GM19467 (cell line): ENCODE results near the gene LAD1.

Experiments
- ATAC-seq: cut with Tn5 transposase; IDR thresholded peaks from one replicate; pipeline ENCODE4 v1.9.1; 2021; ENCODE audit warnings: mild to moderate bottlenecking, moderate library complexity; ENCODE audit not compliant: unreplicated experiment

LAD1 gene

DNA sequence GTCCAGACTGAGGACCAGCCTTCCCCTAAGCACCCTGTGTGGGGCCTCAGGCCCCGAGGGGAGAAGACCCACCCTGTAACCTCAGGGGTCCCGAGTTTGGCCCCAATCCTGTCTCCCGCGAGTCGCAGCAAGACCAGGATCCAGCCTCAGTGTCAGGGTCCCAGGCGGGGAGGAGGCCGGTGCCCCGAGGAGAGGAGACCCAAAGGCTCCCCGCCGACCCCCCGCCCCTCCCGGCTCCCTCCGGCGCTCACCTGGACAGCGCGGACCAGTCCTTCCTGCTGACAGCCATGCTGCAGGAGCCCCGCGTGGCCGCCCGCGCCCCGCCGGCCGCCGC is at the start of gene LAD1:
LAD1 (minus strand) TSS at position 307 of the 334 bp plus-strand sequence; CDS start at position 289, 18 bp downstream.
- ATAC-seq, result no peak

DNA sequence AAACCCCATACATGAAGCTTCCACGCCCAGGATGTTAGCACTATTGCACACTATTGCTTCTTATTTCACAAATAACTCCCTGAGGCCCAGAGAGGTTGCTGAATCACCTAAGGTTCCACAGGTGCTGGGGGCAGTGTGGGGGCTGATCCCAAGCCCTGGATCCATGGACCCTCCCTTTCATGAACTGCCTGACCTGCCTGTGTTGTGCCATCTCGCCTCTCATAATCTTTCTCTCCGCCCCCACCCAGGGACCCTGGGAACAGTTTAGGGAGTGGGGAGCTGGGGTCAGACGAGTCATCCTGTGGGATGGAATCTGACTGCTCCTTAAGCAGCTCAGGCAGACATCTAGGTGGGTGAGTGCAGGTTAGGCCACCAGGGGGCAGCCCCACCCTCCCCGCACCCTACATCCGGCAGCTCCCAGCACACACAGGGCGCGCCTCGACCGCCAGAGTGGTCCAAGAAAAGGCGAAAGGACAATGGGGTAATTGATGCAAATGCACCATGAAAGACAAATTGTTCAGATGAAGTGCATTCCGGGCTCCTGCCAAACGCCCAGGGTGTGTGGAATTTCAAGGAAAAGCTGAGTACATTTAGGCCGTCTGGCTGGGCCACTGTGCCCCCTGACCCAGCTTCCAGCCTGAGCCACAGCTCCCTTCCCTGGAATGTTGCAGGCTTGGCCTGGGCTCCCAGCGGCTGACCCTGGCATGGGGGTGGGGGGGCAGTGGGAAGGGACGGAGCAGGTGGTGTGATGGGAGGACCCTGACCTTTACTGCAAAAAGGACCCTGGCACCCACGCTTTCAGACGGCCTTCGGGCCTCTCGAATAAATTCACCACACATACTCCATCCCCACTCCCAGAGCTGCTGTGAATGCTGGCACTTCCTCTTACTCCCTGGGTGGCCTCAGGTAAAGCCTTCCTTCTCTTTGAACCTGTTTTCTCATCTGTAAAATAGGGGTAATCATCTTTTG is 49.1 kb upstream of the LAD1 start:
- ATAC-seq, result peak; percentile 84

GRCh38 chr1:201445310-201445709 is 46.2 kb upstream of the LAD1 start:
- no peak for ATAC-seq

DNA sequence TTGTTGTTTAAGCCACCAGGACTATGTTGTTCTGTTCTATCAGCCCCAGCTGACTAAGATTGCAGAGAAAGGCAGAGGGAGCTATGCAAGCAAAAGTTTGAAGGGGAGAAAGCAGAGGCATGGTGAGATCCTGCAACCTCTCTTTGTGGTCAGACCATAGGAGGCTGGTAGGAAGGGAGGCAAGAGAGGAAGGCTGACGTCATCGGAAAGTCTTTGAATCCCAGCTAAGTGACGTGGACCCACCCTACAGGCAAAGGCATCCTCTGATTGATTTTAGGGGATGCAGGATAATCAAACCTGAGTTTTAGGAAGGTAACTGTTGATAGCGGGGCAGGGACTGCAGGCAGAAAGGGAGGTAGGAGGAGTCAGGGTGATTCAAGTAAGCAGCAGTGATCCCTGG is 45.7 kb upstream of the LAD1 start:
- no peak for ATAC-seq

DNA sequence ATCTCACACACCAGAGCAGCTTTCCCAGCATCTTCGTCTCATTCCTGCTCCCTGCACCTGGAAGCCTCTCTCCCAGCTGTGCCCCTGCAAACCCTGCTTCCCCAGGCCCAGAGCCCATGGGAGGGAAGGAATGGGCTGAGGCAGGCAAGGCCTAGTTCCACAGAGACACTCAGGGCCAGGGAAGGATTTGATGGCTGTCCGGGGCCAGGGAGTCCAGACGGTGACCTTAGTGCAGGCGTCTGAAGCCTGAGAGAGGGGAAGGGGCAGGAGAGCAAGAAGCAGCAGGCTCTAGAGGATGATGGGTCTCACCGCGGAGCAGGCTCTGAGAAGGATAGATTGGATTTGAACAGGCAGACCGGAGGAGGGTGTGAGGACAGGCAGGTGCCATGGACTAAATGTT is 44.6 kb upstream of the LAD1 start:
- ATAC-seq, result no peak

DNA sequence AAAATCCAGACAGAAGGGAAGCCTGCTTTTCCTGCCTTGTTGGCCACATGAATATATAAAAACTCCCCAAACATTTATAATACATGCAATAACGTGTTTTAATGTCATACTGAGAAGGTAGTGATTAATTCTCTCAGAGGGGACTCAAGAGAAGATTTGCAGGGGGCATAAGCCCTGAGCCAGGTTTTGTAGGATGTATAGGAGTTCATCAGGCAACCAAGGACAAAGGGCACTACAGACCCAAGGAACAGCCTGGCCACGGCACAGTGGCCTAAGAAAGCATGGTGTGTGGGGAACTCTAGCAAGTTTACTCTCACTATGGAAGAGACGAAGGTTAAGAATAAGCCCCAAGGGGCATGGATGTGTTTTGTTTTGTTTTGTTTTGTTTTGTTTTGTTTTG is 37.8 kb upstream of the LAD1 start:
- ATAC-seq, result no peak

- no peak for ATAC-seq
Measured at GRCh38 chr1:201436393-201436792, 37.3 kb upstream of the LAD1 start.

DNA sequence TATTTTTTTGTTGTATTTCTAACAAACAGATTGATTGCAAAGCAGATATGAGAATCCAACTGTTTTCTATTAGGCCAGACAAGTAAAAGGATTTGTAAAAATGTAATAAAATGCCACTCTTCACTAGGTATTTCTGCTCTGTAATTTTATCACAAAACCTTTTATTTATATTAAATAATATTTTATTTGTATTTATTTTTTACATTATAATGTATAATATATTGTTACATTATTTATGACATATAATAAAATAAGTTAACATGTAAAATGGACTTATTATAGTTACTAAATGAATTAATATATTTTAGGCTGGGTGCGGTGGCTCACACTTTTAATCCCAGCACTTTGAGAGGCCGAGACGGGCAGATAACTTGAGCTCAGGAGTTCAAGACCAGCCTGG is 35.1 kb upstream of the LAD1 start:
- ATAC-seq, result no peak

DNA sequence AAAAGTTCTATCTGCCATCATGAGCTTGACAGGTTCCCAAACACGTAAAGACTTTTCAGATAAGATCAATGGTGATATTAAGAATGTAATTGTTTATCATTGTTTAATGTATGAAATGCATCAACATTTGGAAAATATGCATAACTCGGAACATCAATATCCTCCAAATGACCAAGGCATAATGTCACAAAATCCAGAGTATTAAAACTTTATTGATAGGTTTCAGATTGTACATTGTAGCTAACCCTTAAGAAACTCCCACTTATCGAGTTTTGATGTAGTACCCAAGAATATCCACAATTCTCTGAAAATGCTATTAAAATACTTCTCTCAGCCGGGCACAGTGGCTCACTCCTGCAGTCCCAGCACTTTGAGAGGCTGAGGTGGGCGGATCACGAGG is 34.5 kb upstream of the LAD1 start:
- no peak for ATAC-seq

DNA sequence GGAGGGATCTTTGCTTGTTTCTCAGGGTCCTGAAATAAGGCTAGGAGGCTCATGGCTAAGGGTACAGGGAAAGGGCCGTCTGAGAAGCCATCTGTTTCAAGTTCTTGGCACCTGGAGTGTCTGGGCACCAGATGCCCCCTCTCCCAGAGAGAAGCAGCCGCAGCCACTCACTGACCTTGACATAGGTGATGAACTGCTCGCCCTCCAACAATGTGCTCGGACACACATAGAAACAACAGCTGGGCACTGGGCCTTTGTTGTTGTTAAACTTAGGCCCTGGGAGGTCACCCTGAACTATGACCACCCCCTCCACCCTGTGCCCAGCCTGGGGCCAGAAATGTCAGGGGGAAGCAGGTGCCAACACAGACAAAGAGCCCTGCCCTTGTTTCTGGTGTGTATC is 31.7 kb upstream of the LAD1 start:
- no peak for ATAC-seq

GRCh38 chr1:201429736-201430501 is 30.8 kb upstream of the LAD1 start:
- ATAC-seq, result no peak

GRCh38 chr1:201427963-201428362 is 28.8 kb upstream of the LAD1 start:
- no peak for ATAC-seq

GRCh38 chr1:201426479-201427310 is 27.6 kb upstream of the LAD1 start:
- ATAC-seq, result no peak

DNA sequence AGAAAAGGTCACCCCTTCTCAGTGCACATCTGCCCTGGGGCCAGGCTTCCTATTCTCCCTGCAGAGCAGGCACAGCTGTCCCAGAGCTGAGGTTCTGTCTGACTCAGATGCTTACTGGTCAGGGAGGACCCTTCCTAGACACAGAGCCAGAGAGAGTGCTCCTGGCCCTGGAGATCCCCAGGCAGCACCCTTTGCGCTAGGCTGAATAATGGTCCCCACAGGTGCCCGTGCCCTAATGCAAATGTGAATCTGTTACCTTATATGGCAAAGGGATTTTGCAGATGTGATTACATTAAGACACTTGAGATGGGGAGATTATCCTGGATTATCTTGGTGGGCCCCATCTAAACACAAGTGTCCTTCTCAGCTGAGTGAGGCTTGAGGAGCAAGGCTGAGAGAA is 25.0 kb upstream of the LAD1 start:
- ATAC-seq, result no peak

DNA sequence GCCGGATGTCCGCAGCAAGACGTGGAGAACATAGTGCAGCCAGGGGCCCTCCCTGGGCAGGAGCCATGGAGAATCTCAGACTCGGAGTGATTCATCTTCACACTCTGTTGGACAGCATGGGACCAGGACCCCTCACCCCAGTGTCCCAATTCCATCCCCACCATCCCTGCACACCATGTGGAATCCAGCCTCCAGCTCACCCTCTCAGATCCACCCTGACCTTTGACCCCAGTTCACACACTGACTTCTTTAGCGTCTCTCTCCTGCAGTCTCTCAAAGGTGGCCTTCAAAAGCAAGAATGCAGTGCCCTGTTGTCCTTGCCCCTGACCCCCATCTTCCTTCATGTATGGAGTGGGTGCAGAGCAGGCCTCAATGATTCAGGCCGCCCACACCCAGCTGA is 24.5 kb upstream of the LAD1 start:
- no peak for ATAC-seq

DNA sequence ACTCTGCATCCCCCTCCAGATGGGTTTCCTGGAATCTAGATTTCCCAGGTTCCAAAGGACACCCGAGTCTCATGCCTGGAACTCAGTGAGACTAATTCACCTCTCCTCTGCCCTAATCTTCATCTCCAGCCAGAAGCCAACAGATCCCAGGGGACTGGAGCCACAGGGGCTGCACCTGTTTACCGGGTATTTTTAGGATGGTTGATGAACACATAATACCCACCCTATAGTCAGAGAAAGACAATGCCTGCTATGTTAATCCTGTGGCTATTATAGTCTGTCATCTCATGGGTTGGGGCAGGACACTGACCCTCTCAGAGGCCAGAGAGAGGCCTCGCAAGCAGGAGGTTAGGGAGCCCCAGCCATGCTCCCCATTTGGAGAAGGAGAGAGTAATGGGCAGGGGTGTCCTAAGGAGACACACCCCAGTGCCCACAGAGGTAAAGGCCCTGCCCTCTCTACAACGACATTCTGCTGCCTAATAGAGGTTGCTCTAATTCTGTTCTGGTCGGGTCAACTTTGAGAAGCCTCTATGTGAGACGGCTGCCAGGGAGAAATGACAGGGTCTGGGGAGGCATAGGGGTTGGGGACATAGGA is 23.4 kb upstream of the LAD1 start:
- ATAC-seq, result no peak

DNA sequence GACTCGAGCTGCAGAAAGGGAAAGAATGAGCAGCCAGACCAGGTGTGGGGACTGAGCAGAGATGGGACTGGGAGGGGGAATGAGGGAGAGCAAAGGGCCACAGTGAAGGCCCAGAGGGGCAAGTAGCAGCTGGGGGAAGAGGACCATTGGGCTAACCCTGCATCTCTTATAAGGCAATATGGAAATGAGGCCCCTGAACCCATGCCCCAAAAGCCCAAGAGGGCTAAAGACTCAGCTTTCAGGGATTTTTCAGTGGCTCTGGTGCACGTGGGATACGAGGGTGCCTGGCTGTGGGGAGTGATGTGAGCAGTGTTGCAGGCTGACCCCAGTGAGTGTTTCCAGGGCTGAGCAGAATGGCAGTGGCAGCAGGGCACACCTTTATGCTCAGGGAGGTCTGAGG is 22.9 kb upstream of the LAD1 start:
- ATAC-seq, result no peak

GRCh38 chr1:201421041-201421440 is 21.9 kb upstream of the LAD1 start:
- ATAC-seq, result no peak

- ATAC-seq, result no peak
Measured at GRCh38 chr1:201420608-201421002, 21.5 kb upstream of the LAD1 start.

- ATAC-seq, result no peak
Measured at GRCh38 chr1:201419746-201420607, 20.9 kb upstream of the LAD1 start.
